Activated CD8-positive, alpha-beta T cell treated with anti-CD3 and anti-CD28 coated beads, Interleukin-2, amount 10 ng/mL, durations not matched to agents 7 days and 5 days (primary cell): Measurements from ENCODE around the gene PTPRM. TPM values are rescaled to one million over a fixed set of nuclear protein-coding genes. Genes with fewer than 3 reads are reported as not detected.
A peak's percentile ranks its signal among the peaks of the same experiment; 100 is the strongest.

Experiments used
- ATAC-seq: fragments of 150-1000 bp; cut with Tn5 transposase; one replicate; pipeline ENCODE4 v1.10.0; 2021; ENCODE audit warnings: moderate library complexity
- CTCF ChIA-PET: fragments of 350-600 bp; sonication (Branson Sonifier 250); formaldehyde crosslinking; loops from one replicate; lab custom pipeline; 2021; ENCODE audit warnings: antibody characterized with exemption; lab: Charles Lee
- POLR2A ChIA-PET: fragments of 350-600 bp; sonication (Branson Sonifier 250); formaldehyde crosslinking; loops from one replicate; lab custom pipeline; 2021; ENCODE audit warnings: antibody characterized with exemption; lab: Charles Lee
- DNase-seq: peaks from one replicate; pipeline ENCODE4 v3.0.0-alpha.2; 2020
- H3K27ac Mint-ChIP-seq: one replicate; pipeline ENCODE4 v1.8.0; 2021; ENCODE audit warnings: mild to moderate bottlenecking, mixed read lengths
- H3K27me3 Mint-ChIP-seq: one replicate; pipeline ENCODE4 v1.8.0; 2021; ENCODE audit warnings: low read depth, mixed read lengths
- H3K36me3 Mint-ChIP-seq: one replicate; pipeline ENCODE4 v1.8.0; 2021; ENCODE audit warnings: low read depth, mixed read lengths
- H3K4me1 Mint-ChIP-seq: one replicate; pipeline ENCODE4 v1.8.0; 2021; ENCODE audit warnings: low read depth, mixed read lengths
- H3K4me3 Mint-ChIP-seq: one replicate; pipeline ENCODE4 v1.8.0; 2021; ENCODE audit warnings: mild to moderate bottlenecking, mixed read lengths
- H3K9me3 Mint-ChIP-seq: one replicate; pipeline ENCODE4 v1.8.0; 2022; ENCODE audit warnings: mixed read lengths; ENCODE audit not compliant: insufficient read depth
- total RNA-seq, 2 experiments: library from RNA; stranded (reverse); gene quantifications; one replicate each; pipeline ENCODE4 v1.2.3, GENCODE V29; 2021

PTPRM gene
- total RNA-seq, 2 experiments from 2014 or later = 0.76 to 1.0 TPM

DNA sequence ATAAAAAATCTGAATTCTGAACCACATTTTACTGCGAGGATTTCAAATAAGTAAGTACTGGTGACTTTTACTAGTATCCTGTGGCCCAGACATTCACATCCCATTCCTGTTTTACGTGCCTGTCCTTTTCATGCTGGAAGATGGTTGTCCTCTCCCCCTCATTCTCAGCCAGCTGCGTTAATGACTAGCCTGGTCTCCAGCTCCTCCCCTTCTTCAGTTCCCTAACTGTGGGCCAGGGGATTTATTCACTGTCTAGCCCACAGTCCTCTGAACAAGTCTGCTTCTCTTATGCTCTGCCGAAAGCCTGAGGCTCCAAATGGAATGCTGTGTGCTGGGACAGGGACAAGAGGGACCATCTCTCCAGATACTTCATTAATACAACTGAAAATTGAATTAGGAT is 373.9 kb downstream of the PTPRM start:
- no peaks in the 10 kb centered on the region for H3K4me1 Mint-ChIP-seq
- no peaks in the 10 kb centered on the region for H3K27me3 Mint-ChIP-seq
- DNase-seq (no peak), ATAC-seq (no peak)
- H3K36me3 Mint-ChIP-seq = no peaks in the 10 kb centered on the region
- POLR2A ChIA-PET = no interaction called here
- H3K4me3 Mint-ChIP-seq = no peak overlapping the region
- CTCF ChIA-PET = no interaction called here
- no peak overlapping the region for H3K27ac Mint-ChIP-seq
- no peaks in the 10 kb centered on the region for H3K9me3 Mint-ChIP-seq

- POLR2A ChIA-PET = no interaction called here
- no peak for ATAC-seq
- CTCF ChIA-PET = no interaction called here
- H3K27me3 Mint-ChIP-seq = no peaks in the 10 kb centered on the region
- no peaks in the 10 kb centered on the region for H3K36me3 Mint-ChIP-seq
- no peaks in the 10 kb centered on the region for H3K9me3 Mint-ChIP-seq
- H3K4me1 Mint-ChIP-seq = no peaks in the 10 kb centered on the region
- no peak for DNase-seq
- no peak overlapping the region for H3K4me3 Mint-ChIP-seq
- no peak overlapping the region for H3K27ac Mint-ChIP-seq
These were observed 374.4 kb downstream of the PTPRM start for GRCh38 chr18:7941533-7941932.

GRCh38 chr18:7945882-7946281 is 378.8 kb downstream of the PTPRM start:
- DNase-seq = no peak
- ATAC-seq = no peak
- H3K36me3 Mint-ChIP-seq = no peaks in the 10 kb centered on the region
- no peaks in the 10 kb centered on the region for H3K27me3 Mint-ChIP-seq
- H3K4me3 Mint-ChIP-seq = no peak overlapping the region
- CTCF ChIA-PET = no interaction called here
- H3K4me1 Mint-ChIP-seq = no peaks in the 10 kb centered on the region
- POLR2A ChIA-PET = no interaction called here
- H3K27ac Mint-ChIP-seq = no peak overlapping the region
- H3K9me3 Mint-ChIP-seq = no peaks in the 10 kb centered on the region

DNA sequence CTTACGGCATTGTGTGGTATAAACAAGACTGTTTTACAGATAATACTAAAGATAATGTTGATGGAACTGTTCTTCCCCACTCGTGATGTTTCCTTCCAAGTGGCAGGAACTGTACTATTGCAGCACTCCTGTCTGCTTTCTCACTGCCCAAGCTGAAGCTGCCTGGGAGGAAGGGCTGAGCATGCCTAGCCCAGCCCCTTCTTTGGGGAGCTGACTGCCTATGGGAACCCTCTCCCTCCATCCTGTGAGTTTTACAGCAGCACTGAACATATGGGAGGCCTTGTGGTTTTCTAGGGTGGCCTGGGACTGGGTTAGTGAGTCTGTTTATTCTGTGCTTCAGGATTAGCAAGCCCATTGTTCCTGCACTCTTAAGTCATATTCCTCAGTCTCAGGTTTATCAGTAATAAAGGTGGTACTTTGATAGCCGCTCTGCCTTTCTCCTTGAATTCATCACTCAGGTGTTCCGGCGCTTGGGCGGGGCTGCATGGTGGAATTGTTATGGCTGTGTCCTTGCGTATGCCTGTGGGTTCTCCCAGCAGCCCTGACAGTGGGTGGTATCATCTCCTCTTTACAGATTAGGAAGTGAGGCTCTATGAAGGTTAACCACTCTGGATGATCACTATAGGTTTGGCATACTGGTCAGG is 379.7 kb downstream of the PTPRM start:
- Mint-ChIP-seq H3K27ac (no peak overlapping the region), H3K4me3 (no peak overlapping the region), H3K4me1 (no peaks in the 10 kb centered on the region), H3K36me3 (no peaks in the 10 kb centered on the region), H3K27me3 (no peaks in the 10 kb centered on the region), H3K9me3 (no peaks in the 10 kb centered on the region)
- DNase-seq (no peak), ATAC-seq (no peak)
- CTCF ChIA-PET = no interaction called here
- POLR2A ChIA-PET = no interaction called here

DNA sequence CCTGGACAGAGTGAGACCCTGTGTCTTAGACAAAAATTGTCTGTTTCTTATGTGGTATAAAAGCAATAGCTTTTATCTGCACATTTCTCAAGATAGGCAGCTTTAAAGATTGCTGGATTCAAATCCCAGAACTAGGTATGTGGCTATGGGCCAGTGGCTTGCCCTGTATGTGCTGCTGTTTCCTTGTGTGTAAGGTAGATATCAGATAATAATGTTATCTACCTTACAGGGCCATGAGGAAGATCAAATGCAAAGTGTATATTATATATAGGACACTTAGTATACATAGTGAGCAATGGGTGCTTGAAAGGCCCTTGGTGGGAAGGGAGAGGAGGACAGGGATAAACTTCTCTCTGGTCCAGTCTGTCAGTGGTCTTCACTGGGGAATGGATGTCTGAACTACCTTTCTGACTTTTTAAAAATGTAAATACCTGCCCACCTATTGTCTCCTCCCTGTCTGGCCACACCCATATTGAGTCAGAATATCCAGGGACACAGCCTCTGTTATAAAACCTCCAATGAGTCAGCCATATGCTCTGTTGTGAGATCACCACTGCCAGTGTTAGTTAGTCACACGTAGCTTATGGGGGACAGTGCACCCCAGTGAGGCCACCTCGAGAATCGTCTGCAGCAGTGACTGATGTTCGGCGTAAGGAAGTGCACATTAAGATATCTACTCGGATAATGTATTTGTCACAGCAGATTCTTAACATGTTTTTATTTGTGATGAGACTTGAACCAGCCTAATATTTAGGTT is 383.4 kb downstream of the PTPRM start:
- no peaks in the 10 kb centered on the region for H3K27me3 Mint-ChIP-seq
- H3K36me3 Mint-ChIP-seq = no peaks in the 10 kb centered on the region
- no peaks in the 10 kb centered on the region for H3K9me3 Mint-ChIP-seq
- POLR2A ChIA-PET = no interaction called here
- ATAC-seq = no peak
- no peaks in the 10 kb centered on the region for H3K4me1 Mint-ChIP-seq
- CTCF ChIA-PET = no interaction called here
- H3K27ac Mint-ChIP-seq = no peak overlapping the region
- DNase-seq = no peak
- no peak overlapping the region for H3K4me3 Mint-ChIP-seq

- ATAC-seq (no peak), DNase-seq (no peak)
- Mint-ChIP-seq H3K9me3 (no peaks in the 10 kb centered on the region), H3K27ac (no peak overlapping the region), H3K27me3 (no peaks in the 10 kb centered on the region), H3K4me1 (no peaks in the 10 kb centered on the region), H3K36me3 (no peaks in the 10 kb centered on the region), H3K4me3 (no peak overlapping the region)
- ChIA-PET POLR2A (no interaction called here), CTCF (no interaction called here)
These were observed 386.2 kb downstream of the PTPRM start for GRCh38 chr18:7953095-7953958.

- no peaks in the 10 kb centered on the region for H3K27me3 Mint-ChIP-seq
These were observed 387.1 kb downstream of the PTPRM start for GRCh38 chr18:7954238-7954637.

DNA sequence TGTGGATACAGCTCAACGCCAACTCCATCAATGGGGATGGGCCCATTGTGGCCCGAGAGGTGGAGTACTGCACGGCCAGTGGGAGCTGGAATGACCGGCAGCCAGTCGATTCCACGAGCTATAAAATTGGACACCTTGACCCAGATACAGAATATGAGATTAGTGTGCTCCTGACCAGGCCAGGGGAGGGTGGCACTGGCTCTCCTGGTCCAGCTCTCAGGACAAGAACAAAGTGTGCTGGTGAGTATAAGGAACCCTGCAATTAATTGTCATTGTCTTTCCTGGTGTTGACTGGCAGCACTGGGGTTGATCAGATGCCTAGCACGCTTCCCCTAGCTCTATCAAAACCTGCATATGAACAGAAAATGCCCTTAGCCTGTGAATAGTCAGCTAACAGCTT is 388.1 kb downstream of the PTPRM start:
- CTCF ChIA-PET = no interaction called here
- Mint-ChIP-seq H3K4me1 (no peaks in the 10 kb centered on the region), H3K27me3 (no peaks in the 10 kb centered on the region), H3K9me3 (no peaks in the 10 kb centered on the region), H3K36me3 (no peaks in the 10 kb centered on the region), H3K27ac (no peak overlapping the region), H3K4me3 (no peak overlapping the region)
- ATAC-seq (no peak), DNase-seq (no peak)
- POLR2A ChIA-PET = no interaction called here

More at GRCh38 chr18:7954238-7954637, 387.1 kb downstream of the PTPRM start:
- Mint-ChIP-seq H3K9me3 (no peaks in the 10 kb centered on the region), H3K4me1 (no peaks in the 10 kb centered on the region), H3K36me3 (no peaks in the 10 kb centered on the region), H3K27ac (no peak overlapping the region), H3K4me3 (no peak overlapping the region)
- POLR2A ChIA-PET = no interaction called here
- no peak for ATAC-seq
- CTCF ChIA-PET = no interaction called here
- DNase-seq = no peak

GRCh38 chr18:7957297-7957696 is 390.2 kb downstream of the PTPRM start:
- ATAC-seq (no peak), DNase-seq (no peak)
- POLR2A ChIA-PET = no interaction called here
- H3K27ac Mint-ChIP-seq = no peak overlapping the region
- H3K27me3 Mint-ChIP-seq = no peaks in the 10 kb centered on the region
- H3K4me1 Mint-ChIP-seq = no peaks in the 10 kb centered on the region
- H3K36me3 Mint-ChIP-seq = no peaks in the 10 kb centered on the region
- H3K4me3 Mint-ChIP-seq = no peak overlapping the region
- CTCF ChIA-PET = no interaction called here
- H3K9me3 Mint-ChIP-seq = no peaks in the 10 kb centered on the region

DNA sequence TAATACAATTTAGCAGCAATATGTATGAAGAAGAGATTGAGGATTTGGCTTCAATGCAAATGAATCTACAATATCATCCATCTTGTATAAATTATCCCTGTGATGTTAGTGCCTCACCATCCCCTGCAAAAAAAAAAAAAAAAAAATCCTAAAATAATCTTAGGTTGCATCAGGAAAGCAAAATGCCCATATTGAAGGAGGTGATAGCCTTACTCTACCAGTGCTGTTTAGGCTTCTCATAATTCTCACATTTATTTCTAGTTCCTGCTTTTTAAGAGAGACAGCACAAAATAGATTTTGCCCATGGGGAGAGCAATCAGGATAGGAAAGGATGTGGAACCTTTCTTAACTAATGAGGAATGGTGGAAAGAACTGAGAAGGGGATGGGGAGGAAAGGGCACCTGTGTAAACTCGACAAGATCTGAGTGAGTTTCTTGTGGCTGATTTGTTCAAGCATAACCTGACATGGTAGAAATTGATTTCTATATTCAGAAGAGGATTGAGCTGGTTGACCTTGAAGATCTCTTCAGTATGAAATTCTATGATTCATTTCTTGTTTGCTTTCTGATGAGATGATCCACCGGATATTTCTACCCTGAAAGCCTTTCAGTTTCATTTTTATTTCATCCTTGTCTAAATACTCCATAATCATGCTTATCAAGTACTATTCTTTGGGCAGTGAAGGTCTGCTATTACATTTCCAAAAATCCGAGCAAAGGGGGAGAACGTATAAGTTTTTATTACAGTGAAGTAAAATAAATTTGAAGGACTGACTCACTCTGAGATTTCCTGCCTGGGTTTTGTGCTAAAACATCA is 391.2 kb downstream of the PTPRM start:
- H3K4me1 Mint-ChIP-seq = no peaks in the 10 kb centered on the region
- POLR2A ChIA-PET = no interaction called here
- no peak for ATAC-seq

DNA sequence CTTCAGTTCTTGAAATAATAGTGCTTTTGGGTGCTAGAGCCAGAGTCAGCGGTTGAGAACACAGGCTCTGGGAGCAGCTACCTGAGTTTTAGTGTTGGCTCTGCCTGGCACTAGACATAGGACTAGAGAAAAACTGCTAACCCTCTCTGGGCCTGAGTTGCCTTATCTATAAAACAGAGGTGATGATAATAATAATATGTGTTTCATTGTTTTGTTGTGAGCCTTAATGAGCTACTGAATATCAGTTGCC is 391.7 kb downstream of the PTPRM start:
- ChIA-PET POLR2A (no interaction called here), CTCF (no interaction called here)
- no peaks in the 10 kb centered on the region for H3K9me3 Mint-ChIP-seq
- no peaks in the 10 kb centered on the region for H3K4me1 Mint-ChIP-seq
- H3K27me3 Mint-ChIP-seq = no peaks in the 10 kb centered on the region
- no peaks in the 10 kb centered on the region for H3K36me3 Mint-ChIP-seq
- ATAC-seq = no peak
- H3K27ac Mint-ChIP-seq = no peak overlapping the region
- no peak overlapping the region for H3K4me3 Mint-ChIP-seq
- DNase-seq = no peak

More for the DNA sequence above, 391.2 kb downstream of the PTPRM start:
- H3K4me3 Mint-ChIP-seq = peak overlapping the region; percentile 15
- peak overlapping the region; percentile 64 for H3K27ac Mint-ChIP-seq
- DNase-seq = no peak
- H3K36me3 Mint-ChIP-seq = no peaks in the 10 kb centered on the region
- H3K27me3 Mint-ChIP-seq = no peaks in the 10 kb centered on the region
- no peaks in the 10 kb centered on the region for H3K9me3 Mint-ChIP-seq
- CTCF ChIA-PET = no interaction called here
